Brain microvascular endothelial cell (primary cell): ENCODE results near the gene ABL2.
"Not testable (repeated sequence)": the region's sequence is repeated elsewhere in the genome, so short reads cannot be mapped to it uniquely, and the experiment has no call there.

Experiments used
- DNase-seq: peaks from one replicate; pipeline ENCODE4 v3.0.0-alpha.2; 2020
- H3K27ac ChIP-seq: fragments of 250-450 bp; sonication (Bioruptor Pico); 2 replicates; pipeline ENCODE4 v1.5.1; 2020; ENCODE audit warnings: mild to moderate bottlenecking, moderate library complexity
- H3K27me3 ChIP-seq: fragments of 250-450 bp; sonication (Bioruptor Pico); replicated peaks from 2 replicates; pipeline ENCODE4 v1.5.1; 2020; ENCODE audit warnings: mild to moderate bottlenecking
- H3K36me3 ChIP-seq: fragments of 250-450 bp; sonication (Bioruptor Pico); replicated peaks from 2 replicates; pipeline ENCODE4 v1.5.1; 2020; ENCODE audit warnings: mild to moderate bottlenecking
- H3K4me3 ChIP-seq: 2 replicates; pipeline ENCODE4 v1.5.1; 2011; ENCODE audit warnings: low read depth, mild to moderate bottlenecking, control low read depth, low read length, moderate library complexity
- CTCF ChIP-seq: IDR thresholded peaks from 2 replicates; pipeline ENCODE4 v1.5.1; 2011; ENCODE audit warnings: low read depth, mild to moderate bottlenecking, moderate library complexity, low read length, control low read depth, inconsistent platforms; ENCODE audit errors: missing control alignments
- in situ Hi-C: cut with HindIII; loops from 2 replicates; pipeline ENCODE4 v1.10.0; 2017; ENCODE audit warnings: low sequenced_read_pairs, low pct_ligation_motif_present

ABL2 gene

GRCh38 chr1:179228783-179229213 lies 679 bp downstream of the ABL2 start:
- Histone ChIP-seq H3K36me3 (no peaks in the 10 kb centered on the region), H3K27me3 (no peaks in the 10 kb centered on the region), H3K4me3 (peak overlapping the region; percentile 78), H3K27ac (no peak overlapping the region)
- no peak for DNase-seq
- in situ Hi-C loops: no loop called here
- TF ChIP-seq CTCF: no peak

DNA sequence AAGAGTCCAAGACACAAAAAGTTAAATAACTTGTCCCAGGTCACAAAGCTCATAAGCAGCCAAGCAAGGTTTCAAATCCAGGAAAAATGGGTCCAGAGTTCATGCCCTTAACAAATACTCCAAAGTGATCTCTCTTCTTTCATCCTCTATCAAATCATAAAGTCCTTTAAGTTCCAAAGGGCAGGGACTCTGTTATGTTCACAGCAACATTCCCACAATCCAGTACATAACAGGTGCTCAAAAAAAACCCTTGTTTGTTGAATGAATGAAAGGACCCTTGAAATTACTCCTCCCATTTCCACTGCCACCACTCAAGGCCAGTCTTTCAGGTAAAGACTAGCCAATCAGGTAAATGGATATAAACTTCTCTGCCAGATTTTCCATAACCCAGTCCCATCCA lies 2.7 kb downstream of the ABL2 start:
- in situ Hi-C loops: no loop called here
- H3K36me3 ChIP-seq: no peaks in the 10 kb centered on the region
- H3K4me3 ChIP-seq: no peak overlapping the region
- H3K27ac ChIP-seq: no peak overlapping the region
- no peak for DNase-seq
- no peak for TF ChIP-seq CTCF
- no peaks in the 10 kb centered on the region for H3K27me3 ChIP-seq

DNA sequence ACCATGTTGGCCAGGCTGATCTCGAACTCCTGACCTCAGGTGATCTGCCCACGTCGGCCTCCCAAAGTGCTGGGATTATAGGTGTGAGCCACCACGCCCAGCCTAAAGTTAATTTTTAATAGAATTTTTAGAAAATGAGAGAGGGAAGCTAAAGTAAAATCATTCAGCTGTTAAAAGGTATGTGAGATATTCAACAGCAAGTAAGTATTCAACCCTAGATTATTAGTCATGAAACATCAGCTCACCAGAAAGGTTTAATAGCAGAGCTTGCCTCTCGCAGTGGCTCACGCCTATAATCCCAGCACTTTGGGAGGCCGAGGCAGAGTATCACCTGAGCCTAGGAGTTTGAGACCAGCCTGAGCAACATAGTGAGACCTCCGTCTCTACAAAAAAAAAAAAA lies 5.0 kb downstream of the ABL2 start:
- H3K27me3 ChIP-seq, H3K4me3 ChIP-seq, in situ Hi-C loops, H3K27ac ChIP-seq, DNase-seq, H3K36me3 ChIP-seq: not testable (repeated sequence)

DNA sequence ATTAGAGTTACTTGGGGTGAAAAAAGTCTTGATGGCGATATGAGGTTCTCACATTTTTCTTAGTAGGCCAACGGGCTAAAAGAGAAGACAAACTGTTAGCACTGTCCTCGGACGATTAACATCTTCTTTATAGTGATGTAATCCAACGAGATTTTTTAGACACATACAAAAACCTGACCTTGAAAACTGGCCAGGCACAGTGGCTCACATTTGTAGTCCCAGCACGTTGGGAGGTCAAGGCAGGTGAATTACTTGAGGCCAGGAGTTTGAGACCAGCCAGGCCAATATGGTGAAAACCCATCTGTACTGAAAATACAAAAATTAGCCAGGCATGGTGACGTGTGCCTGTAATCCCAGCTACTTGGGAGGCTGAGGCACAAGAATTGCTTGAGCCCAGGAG lies 8.4 kb downstream of the ABL2 start:
- in situ Hi-C loops, H3K36me3 ChIP-seq, DNase-seq, H3K4me3 ChIP-seq, H3K27ac ChIP-seq, H3K27me3 ChIP-seq: not testable (repeated sequence)

DNA sequence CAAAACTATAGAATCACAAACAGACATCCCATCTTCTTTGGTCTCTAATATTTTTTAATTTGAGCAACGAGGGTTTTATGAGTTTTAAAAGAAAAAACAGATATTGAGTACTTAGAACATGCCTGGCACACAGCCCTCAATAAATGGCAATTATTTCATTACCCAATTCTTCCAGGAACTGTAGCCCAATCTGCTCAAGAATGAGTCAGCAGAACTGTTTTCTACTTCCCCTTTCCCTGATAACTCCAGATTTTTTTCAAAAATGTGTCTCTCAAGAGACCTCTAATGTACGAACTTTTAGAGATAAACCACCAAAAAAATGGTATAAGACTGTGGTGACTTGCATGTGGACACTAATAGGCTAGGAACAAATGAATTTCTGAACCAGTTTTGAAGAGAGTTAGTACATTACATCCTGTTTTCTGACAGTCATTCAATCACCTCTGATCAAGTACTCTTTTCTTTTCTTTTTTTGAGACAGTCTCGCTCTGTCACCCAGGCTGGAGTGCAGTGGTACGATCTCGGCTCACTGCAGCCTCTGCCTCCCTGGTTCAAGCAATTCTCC lies 11.5 kb downstream of the ABL2 start:
- TF ChIP-seq CTCF: no peak
- Histone ChIP-seq H3K4me3 (no peak overlapping the region), H3K27me3 (no peaks in the 10 kb centered on the region), H3K27ac (peak overlapping the region; percentile 42), H3K36me3 (no peaks in the 10 kb centered on the region)
- DNase-seq: no peak
- in situ Hi-C loops: no loop called here

GRCh38 chr1:179213317-179213716 lies 16.2 kb downstream of the ABL2 start:
- H3K36me3 ChIP-seq, H3K27ac ChIP-seq, DNase-seq, H3K27me3 ChIP-seq, H3K4me3 ChIP-seq, in situ Hi-C loops: not testable (repeated sequence)

DNA sequence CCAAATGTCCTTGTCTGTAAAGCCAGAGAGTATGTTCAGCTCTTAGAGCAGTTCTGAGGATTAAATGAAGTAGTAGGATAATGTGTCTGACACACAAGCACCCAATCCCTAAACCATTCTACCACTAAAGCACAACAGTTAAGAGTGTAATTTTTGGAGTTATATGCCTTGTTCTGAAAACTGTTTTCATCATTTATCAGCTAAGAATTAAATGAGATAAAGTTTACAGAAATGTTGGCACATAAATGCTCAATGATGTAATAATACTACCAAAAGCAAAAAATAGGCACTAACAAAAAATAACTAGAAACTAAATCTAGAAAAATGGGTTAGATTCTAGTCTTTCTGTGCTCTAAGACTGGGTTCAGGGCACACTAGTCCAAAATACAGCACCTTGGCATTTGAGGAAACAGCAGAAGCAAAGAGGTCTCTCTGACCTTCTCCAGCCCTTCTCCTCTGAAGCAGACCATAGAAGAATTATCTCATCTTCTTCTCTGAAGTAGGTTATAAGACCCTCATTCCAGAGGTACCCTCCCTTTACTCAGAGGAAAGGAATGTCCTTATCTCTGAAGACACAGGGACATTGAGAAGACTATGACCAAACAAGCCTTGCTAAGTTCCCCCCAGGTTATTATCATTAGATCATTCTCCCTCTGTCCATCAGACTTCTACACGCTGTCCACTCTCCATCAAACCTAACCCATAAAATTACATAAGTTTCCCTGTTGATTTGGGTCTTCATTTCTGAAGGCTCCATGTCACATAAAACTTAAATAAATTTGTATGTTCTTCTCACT lies 20.6 kb downstream of the ABL2 start:
- Histone ChIP-seq H3K27me3 (no peaks in the 10 kb centered on the region), H3K4me3 (no peak overlapping the region), H3K36me3 (no peaks in the 10 kb centered on the region), H3K27ac (no peak overlapping the region)
- no peak for DNase-seq
- in situ Hi-C loops: no loop called here
- TF ChIP-seq CTCF: no peak
